Right lobe of liver (tissue), 6 donors: ENCODE measurements around the gene SNX30. TPM values are rescaled to one million over a fixed set of nuclear protein-coding genes. Genes with fewer than 3 reads are reported as not detected.
A peak's percentile ranks its signal among the peaks of the same experiment; 100 is the strongest.

Experiments
- ATAC-seq, 4 donors: fragments of 200-7000 bp; cut with Tn5 transposase; one replicate each; pipeline ENCODE4 v1.9.1; 2020; ENCODE audit warnings: mild to moderate bottlenecking in 4 of 4, moderate library complexity in 4 of 4
- DNase-seq, 3 donors: peaks; one replicate each; pipeline ENCODE4 v3.0.0-alpha.2; 2020
- H3K27ac ChIP-seq, 3 donors: fragments of 200-600 bp; one replicate each; pipeline ENCODE4 v1.8.0; 2022
- H3K27me3 ChIP-seq, 2 donors: fragments of 200-600 bp; one replicate each; pipeline ENCODE4 v1.8.0; 2022
- H3K36me3 ChIP-seq, 4 donors: fragments of 200-600 bp; sonication (generic) in 1 of 4; one replicate each; pipeline versions ENCODE4 v1.5.1 to v1.8.0; 2017 to 2022; ENCODE audit warnings: control low read depth in 1 of 4
- H3K4me1 ChIP-seq, 4 donors: fragments of 200-600 bp; sonication (generic) in 1 of 4; one replicate each; pipeline versions ENCODE4 v1.5.1 to v1.8.0; 2017 to 2022; ENCODE audit warnings: control low read depth in 1 of 4
- H3K4me3 ChIP-seq, 3 donors: fragments of 200-600 bp; one replicate each; pipeline ENCODE4 v1.8.0; 2022
- H3K9me3 ChIP-seq, 4 donors: fragments of 200-600 bp; sonication (generic) in 1 of 4; one replicate each; pipeline versions ENCODE4 v1.5.1 to v1.8.0; 2017 to 2022; ENCODE audit warnings: control low read depth in 1 of 4
- POLR2A ChIP-seq: fragments of 450-650 bp; IDR thresholded peaks from one replicate; pipeline ENCODE4 v1.6.1; 2017; ENCODE audit warnings: antibody characterized with exemption, mild to moderate bottlenecking
- WGBS: methylation state at CpG from one replicate; pipeline ENCODE4 v1.1.6; 2018; ENCODE audit warnings: low coverage, low lambda C conversion rate; ENCODE audit not compliant: insufficient coverage; ENCODE audit errors: missing lambda C conversion rate; 5-methylcytosine and 5-hydroxymethylcytosine counted together
- intact Hi-C, 2 donors: fragments of 100-400 bp; cut with DNase I; formaldehyde crosslinking; loops; one replicate each; pipeline versions ENCODE4 v1.11.2 to v1.14.1; 2022
- total RNA-seq, 6 experiments: library from RNA; depleted of rRNA in 2 of 6; stranded (reverse); fragments of >200 nt in 2 of 6; fragmentation: NEBNext Ultra II Directional in 3 of 6; extraction: Animal tissue kit (Norgen Biotek cat#: 25700) in 3 of 6; gene quantifications; one replicate each; pipeline versions ENCODE4 v1.1.0 to v1.2.4, GENCODE V29; 2016 to 2023
- TF ChIP-seq, protein P1 (sequence below), 4 donors: fragments of 200-600 bp in 3 of 4; fragments of 450-650 bp in 1 of 4; IDR thresholded peaks; one replicate each; pipeline versions ENCODE4 v1.5.1 to v1.8.0; 2016 to 2022; ENCODE audit warnings: antibody characterized with exemption in 4 of 4, mild to moderate bottlenecking in 2 of 4
- donor health status: DM: no; HTN: yes; CAD: no.
- donor health status: DM: no; HTN: no; CAD: no.
- donor health status: DM: no; HTN: no; CAD: no.
- donor health status: DM: no; HTN: yes; CAD: no.
- donor health status: DM: no; HTN: yes; CAD: no.

The SNX30 gene
- total RNA-seq, 6 experiments from 2014 or later: 5.2 to 9.0 (median 7.5) TPM

DNA sequence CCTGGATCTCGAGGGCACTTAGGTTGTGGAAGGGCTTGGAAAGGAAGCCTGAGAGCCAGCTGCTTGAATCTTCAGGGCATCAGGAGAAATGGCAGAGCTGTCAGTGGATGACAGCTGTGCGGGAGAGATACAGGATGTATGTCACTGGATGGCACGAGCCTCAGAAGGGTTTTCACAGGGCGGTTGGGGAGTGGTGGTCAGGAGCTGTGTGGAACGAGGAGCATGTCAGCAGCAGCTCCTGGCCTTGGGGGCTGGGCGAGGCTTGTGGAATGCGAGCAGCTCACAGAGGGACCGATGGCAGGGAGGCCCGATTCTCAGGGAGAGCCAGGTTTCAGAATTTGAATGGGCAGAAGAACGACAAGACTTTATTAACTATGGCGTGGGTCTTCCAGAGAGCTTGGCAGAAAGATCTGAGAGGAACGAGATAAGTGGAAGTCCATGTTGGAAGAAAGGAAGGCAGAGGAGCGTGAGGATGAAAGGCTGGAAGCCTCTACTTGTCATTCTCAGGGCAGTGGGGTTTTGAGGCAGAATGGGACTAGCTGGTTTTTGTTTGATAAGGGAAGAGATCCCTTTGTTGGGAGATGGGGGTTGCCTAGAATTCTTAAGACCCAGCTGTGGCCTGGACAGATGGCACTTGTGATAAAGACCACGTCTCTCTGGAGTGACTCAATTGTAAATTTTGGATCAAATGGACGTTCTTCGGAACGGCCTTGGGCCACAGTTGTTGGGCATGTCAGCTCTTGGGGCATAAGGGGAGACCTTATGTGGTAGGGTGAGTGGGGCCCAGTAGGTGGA lies 60.3 kb downstream of the SNX30 start:
- Histone ChIP-seq H3K4me3 (no peak overlapping the region), H3K4me1 (no peaks in the 10 kb centered on the region), H3K36me3 (no peaks in the 10 kb centered on the region), H3K27me3 (no peaks in the 10 kb centered on the region), H3K27ac (no peak overlapping the region), H3K9me3 (no peaks in the 10 kb centered on the region)
- 91% methylated on average over 16 of the region's 17 CpGs for WGBS
- ATAC-seq: no peak
- DNase-seq: no peak
- intact Hi-C loops: no loop called here
- TF ChIP-seq POLR2A: no peak
- TF ChIP-seq, protein P1, sequence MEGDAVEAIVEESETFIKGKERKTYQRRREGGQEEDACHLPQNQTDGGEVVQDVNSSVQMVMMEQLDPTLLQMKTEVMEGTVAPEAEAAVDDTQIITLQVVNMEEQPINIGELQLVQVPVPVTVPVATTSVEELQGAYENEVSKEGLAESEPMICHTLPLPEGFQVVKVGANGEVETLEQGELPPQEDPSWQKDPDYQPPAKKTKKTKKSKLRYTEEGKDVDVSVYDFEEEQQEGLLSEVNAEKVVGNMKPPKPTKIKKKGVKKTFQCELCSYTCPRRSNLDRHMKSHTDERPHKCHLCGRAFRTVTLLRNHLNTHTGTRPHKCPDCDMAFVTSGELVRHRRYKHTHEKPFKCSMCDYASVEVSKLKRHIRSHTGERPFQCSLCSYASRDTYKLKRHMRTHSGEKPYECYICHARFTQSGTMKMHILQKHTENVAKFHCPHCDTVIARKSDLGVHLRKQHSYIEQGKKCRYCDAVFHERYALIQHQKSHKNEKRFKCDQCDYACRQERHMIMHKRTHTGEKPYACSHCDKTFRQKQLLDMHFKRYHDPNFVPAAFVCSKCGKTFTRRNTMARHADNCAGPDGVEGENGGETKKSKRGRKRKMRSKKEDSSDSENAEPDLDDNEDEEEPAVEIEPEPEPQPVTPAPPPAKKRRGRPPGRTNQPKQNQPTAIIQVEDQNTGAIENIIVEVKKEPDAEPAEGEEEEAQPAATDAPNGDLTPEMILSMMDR (IDR thresholded peaks at IDR 0.05): no peak

DNA sequence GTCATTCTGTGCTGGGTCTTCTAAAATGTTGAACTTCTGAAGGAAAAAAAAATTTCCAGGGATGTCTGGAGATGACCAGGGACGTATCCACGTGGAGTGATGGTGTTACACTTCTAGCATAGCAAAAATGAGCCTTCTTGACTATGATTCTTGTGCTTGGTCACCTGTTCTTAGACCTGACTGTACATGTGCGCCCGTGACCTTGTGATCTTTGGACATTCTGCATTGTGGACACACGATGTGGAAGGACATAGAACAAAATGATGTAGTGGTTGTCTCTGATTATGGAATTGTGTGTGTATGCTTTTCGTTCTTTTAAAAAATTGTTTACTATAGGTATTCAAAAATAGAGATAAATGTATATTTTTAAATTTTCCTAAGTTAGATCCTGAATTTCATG lies 61.0 kb downstream of the SNX30 start:
- Histone ChIP-seq H3K27ac (no peak overlapping the region), H3K4me3 (no peak overlapping the region), H3K27me3 (no peaks in the 10 kb centered on the region), H3K4me1 (no peaks in the 10 kb centered on the region), H3K36me3 (no peaks in the 10 kb centered on the region), H3K9me3 (no peaks in the 10 kb centered on the region)
- 66% methylated on average over 6 of the region's 6 CpGs for WGBS
- intact Hi-C loops: no loop called here
- TF ChIP-seq, protein P1 (IDR thresholded peaks at IDR 0.05): no peak
- no peak for TF ChIP-seq POLR2A
- DNase-seq (no peak), ATAC-seq (peak in 1 of 4 donors; percentile 33)

DNA sequence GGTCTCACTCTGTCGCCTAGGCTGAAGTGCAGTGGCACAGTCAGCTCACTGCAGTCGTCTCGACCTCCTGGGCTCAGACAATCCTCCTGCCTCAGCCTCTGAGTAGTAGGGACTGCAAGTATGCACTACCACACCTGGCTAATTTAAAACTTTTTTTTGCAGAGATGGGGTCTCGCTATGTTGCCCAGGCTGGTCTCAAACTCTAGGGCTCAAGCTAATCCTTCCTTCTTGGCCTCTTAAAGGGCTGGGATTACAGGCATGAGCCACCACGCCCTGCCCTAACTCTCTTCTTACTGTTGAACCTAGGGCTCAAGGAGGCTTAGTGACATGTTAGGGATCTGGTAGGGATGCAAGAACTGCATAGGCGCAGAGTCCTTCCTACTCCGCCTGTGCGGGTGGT lies 65.3 kb downstream of the SNX30 start:
- Histone ChIP-seq H3K4me3 (no peak overlapping the region), H3K36me3 (no peaks in the 10 kb centered on the region), H3K4me1 (peaks cover 0 to 10% (median 0%) of the 10 kb centered on the region in 4 donors), H3K27me3 (no peaks in the 10 kb centered on the region), H3K27ac (no peak overlapping the region), H3K9me3 (no peaks in the 10 kb centered on the region)
- intact Hi-C loops: no loop called here
- ATAC-seq (no peak), DNase-seq (no peak)
- 86% methylated on average over 7 of the region's 8 CpGs for WGBS
- no peak for TF ChIP-seq POLR2A
- TF ChIP-seq, protein P1 (IDR thresholded peaks at IDR 0.05): no peak

DNA sequence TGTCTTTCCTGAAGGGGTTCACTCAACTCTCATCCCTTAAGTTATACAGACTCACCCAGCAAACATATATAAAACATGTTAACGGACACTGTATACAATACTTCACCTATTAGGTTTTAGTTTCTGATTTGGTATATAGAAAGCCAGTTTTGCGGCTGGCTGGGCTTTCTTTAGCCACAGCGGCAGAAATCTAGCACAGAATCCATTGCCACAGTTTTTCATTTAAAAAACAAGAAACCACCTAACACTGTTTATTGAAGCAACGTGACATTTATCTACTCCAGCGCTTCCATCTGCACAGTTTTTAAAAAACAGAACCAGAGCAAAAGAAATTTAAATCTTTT lies 67.3 kb downstream of the SNX30 start:
- Histone ChIP-seq H3K9me3 (no peaks in the 10 kb centered on the region), H3K27ac (peak overlapping the region in 2 of 3 donors; percentile 60 to 67), H3K36me3 (no peaks in the 10 kb centered on the region), H3K27me3 (no peaks in the 10 kb centered on the region), H3K4me1 (peaks cover 0 to 10% (median 0%) of the 10 kb centered on the region in 4 donors), H3K4me3 (no peak overlapping the region)
- DNase-seq: no peak
- no peak for ATAC-seq
- intact Hi-C loops: no loop called here
- WGBS: 86% methylated on average over 5 of the region's 5 CpGs
- no peak for TF ChIP-seq POLR2A
- TF ChIP-seq, protein P1 (IDR thresholded peaks at IDR 0.05): no peak
